Neuronal stem cell (in vitro differentiated cells): ENCODE data around the gene C10orf71.
A peak's percentile ranks its signal among the peaks of the same experiment; 100 is the strongest.

Experiments used
- DNase-seq: peaks from one replicate; pipeline ENCODE4 v3.0.0-alpha.2; 2013; ENCODE audit warnings: low spot score
- H2AFZ ChIP-seq: one replicate; pipeline ENCODE4 v1.6.1; 2013; ENCODE audit warnings: mild to moderate bottlenecking, low read length, inconsistent platforms
- H2AK5ac ChIP-seq: 2 replicates; pipeline ENCODE4 v1.6.1; 2013; ENCODE audit warnings: low read depth, mild to moderate bottlenecking, inconsistent platforms, low read length, moderate library complexity, mixed read lengths
- H2BK120ac ChIP-seq: 2 replicates; pipeline ENCODE4 v1.6.1; 2013; ENCODE audit warnings: low read depth, mild to moderate bottlenecking, inconsistent platforms, low read length, moderate library complexity, mixed read lengths
- H2BK12ac ChIP-seq: one replicate; pipeline ENCODE4 v1.6.1; 2013; ENCODE audit warnings: low read length, inconsistent platforms
- H2BK15ac ChIP-seq: 2 replicates; pipeline ENCODE4 v1.6.1; 2013; ENCODE audit warnings: mild to moderate bottlenecking, low read length, inconsistent platforms, mixed read lengths
- H2BK5ac ChIP-seq: one replicate; pipeline ENCODE4 v1.6.1; 2013; ENCODE audit warnings: inconsistent platforms, mild to moderate bottlenecking, low read length, moderate library complexity
- H3K14ac ChIP-seq: one replicate; pipeline ENCODE4 v1.6.1; 2013; ENCODE audit warnings: low read length, inconsistent platforms
- H3K18ac ChIP-seq: 2 replicates; pipeline ENCODE4 v1.6.1; 2013; ENCODE audit warnings: low read length, inconsistent platforms
- H3K23ac ChIP-seq: 2 replicates; pipeline ENCODE4 v1.6.1; 2013; ENCODE audit warnings: low read depth, mild to moderate bottlenecking, mixed read lengths, low read length, inconsistent platforms; ENCODE audit not compliant: poor library complexity
- H3K27ac ChIP-seq: replicated peaks from 3 replicates; pipeline ENCODE4 v1.5.1; 2013; ENCODE audit warnings: low read length, inconsistent platforms
- H3K27me3 ChIP-seq, 3 experiments: 2 replicates each; pipeline ENCODE4 v1.6.1; 2013; ENCODE audit warnings: low read length in 3 of 3, mild to moderate bottlenecking in 2 of 3, inconsistent platforms in 1 of 3, low read depth in 1 of 3, mixed read lengths in 1 of 3, moderate library complexity in 1 of 3; ENCODE audit not compliant: control insufficient read depth in 3 of 3, insufficient read depth in 3 of 3
- H3K36me3 ChIP-seq, 2 donors: replicated peaks in 1 of 2; 2 replicates each; pipeline ENCODE4 v1.6.1; 2013; ENCODE audit warnings: low read length in 2 of 2; ENCODE audit not compliant: control insufficient read depth in 2 of 2, insufficient read depth in 2 of 2
- H3K4ac ChIP-seq: 2 replicates; pipeline ENCODE4 v1.6.1; 2013; ENCODE audit warnings: inconsistent platforms, mild to moderate bottlenecking, low read length, moderate library complexity
- H3K4me1 ChIP-seq, 2 donors: 1 replicate in 1 of 2; 2 replicates in 1 of 2; pipeline ENCODE4 v1.6.1; 2013; ENCODE audit warnings: low read length in 2 of 2, low read depth in 1 of 2; ENCODE audit not compliant: control insufficient read depth in 2 of 2, insufficient read depth in 1 of 2
- H3K4me2 ChIP-seq: one replicate; pipeline ENCODE4 v1.6.1; 2013; ENCODE audit warnings: mild to moderate bottlenecking, low read length, inconsistent platforms; ENCODE audit not compliant: insufficient read depth, poor library complexity, severe bottlenecking
- H3K4me3 ChIP-seq, 2 donors: 2 replicates each; pipeline ENCODE4 v1.5.1; 2013; ENCODE audit warnings: low read length in 2 of 2, mild to moderate bottlenecking in 2 of 2, inconsistent platforms in 1 of 2, moderate library complexity in 1 of 2
- H3K79me1 ChIP-seq: one replicate; pipeline ENCODE4 v1.6.1; 2013; ENCODE audit warnings: low read depth, mild to moderate bottlenecking, inconsistent platforms, low read length, moderate library complexity
- H3K9ac ChIP-seq: one replicate; pipeline ENCODE4 v1.6.1; 2013; ENCODE audit warnings: mild to moderate bottlenecking, low read depth, low read length, inconsistent platforms; ENCODE audit not compliant: poor library complexity
- H3K9me3 ChIP-seq, 2 donors: replicated peaks in 1 of 2; 2 replicates each; pipeline versions ENCODE3 to v1.6.1; 2013; ENCODE audit warnings: low read length in 2 of 2, mild to moderate bottlenecking in 2 of 2, inconsistent platforms in 1 of 2, low read depth in 1 of 2, mixed read lengths in 1 of 2, moderate library complexity in 1 of 2; ENCODE audit not compliant: control insufficient read depth in 2 of 2, insufficient read depth in 1 of 2
- H4K8ac ChIP-seq: one replicate; pipeline ENCODE4 v1.6.1; 2013; ENCODE audit warnings: low read depth, mild to moderate bottlenecking, inconsistent platforms, low read length, moderate library complexity
- H4K91ac ChIP-seq: one replicate; pipeline ENCODE4 v1.6.1; 2013; ENCODE audit warnings: low read length, low read depth, mild to moderate bottlenecking, inconsistent platforms; ENCODE audit not compliant: poor library complexity
- WGBS, 2 donors: extraction: QIAGEN DNeasy Blood & Tissue Kit; methylation state at CpG; one replicate each; pipeline ENCODE4 v1.1.7; 2013; ENCODE audit warnings: missing lambda C conversion rate in 2 of 2, mixed read lengths in 1 of 2; ENCODE audit not compliant: insufficient read length in 2 of 2, insufficient replicate concordance in 1 of 2; ENCODE audit errors: extremely low coverage in 2 of 2; 5-methylcytosine and 5-hydroxymethylcytosine counted together

C10orf71 gene

GRCh38 chr10:49281461-49281860 lies 17.5 kb upstream of the C10orf71 start:
- H3K27ac ChIP-seq, result no peak overlapping the region
- no peak overlapping the region for H2AFZ ChIP-seq
- no peak overlapping the region for H3K4me3 ChIP-seq
- peaks cover 0 to 13% of the 10 kb centered on the region in 2 donors for H3K4me1 ChIP-seq
- H3K79me1 ChIP-seq, result no peaks in the 10 kb centered on the region
- no peak overlapping the region for H3K14ac ChIP-seq
- H4K91ac ChIP-seq, result no peak overlapping the region
- H2BK5ac ChIP-seq, result no peak overlapping the region
- no peak overlapping the region for H2AK5ac ChIP-seq
- H3K18ac ChIP-seq, result no peak overlapping the region
- H2BK15ac ChIP-seq, result no peak overlapping the region
- no peak overlapping the region for H3K4ac ChIP-seq
- H3K4me2 ChIP-seq, result no peak overlapping the region
- no peak overlapping the region for H2BK12ac ChIP-seq
- no peaks in the 10 kb centered on the region for H3K36me3 ChIP-seq
- no peak for DNase-seq
- H3K27me3 ChIP-seq, result peaks cover 0 to 2% (median 0%) of the 10 kb centered on the region in 3 experiments
- H3K9ac ChIP-seq, result no peak overlapping the region
- no peak overlapping the region for H2BK120ac ChIP-seq
- no CpG with 5 or more reads among the region's 13 CpGs for WGBS, 2 donors
- H3K23ac ChIP-seq, result no peak overlapping the region
- H4K8ac ChIP-seq, result no peak overlapping the region
- H3K9me3 ChIP-seq, result no peaks in the 10 kb centered on the region

DNA sequence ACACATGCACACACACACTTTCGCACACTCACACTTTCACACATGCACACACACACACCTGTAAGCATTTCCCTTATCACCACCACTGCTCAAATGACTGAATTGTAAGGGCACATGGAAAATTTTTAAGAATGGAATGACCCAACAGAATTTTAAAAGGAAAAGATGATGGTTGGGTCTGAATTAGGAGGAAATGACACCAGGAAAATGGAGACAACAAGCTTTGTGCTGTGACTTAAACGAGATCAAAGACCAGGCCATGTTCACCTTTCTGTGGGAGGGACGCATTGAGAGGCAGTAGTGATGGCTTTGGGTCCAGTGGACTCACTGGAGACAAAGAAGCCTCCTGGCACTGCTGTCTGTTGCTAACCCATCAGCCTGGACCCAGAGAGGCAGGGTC lies 16.7 kb upstream of the C10orf71 start:
- WGBS, 2 donors, result no CpG with 5 or more reads among the region's 3 CpGs

GRCh38 chr10:49282879-49283341 lies 16.1 kb upstream of the C10orf71 start:
- peaks cover 0 to 2% (median 0%) of the 10 kb centered on the region in 3 experiments for H3K27me3 ChIP-seq
- H3K79me1 ChIP-seq, result no peaks in the 10 kb centered on the region
- no peak overlapping the region for H3K14ac ChIP-seq
- H4K8ac ChIP-seq, result no peak overlapping the region
- no peaks in the 10 kb centered on the region for H3K9me3 ChIP-seq
- no peak overlapping the region for H2AFZ ChIP-seq
- H3K9ac ChIP-seq, result no peak overlapping the region
- no peak overlapping the region for H2BK5ac ChIP-seq
- H2BK12ac ChIP-seq, result no peak overlapping the region
- H3K4me1 ChIP-seq, result peaks cover 0 to 13% of the 10 kb centered on the region in 2 donors
- H2AK5ac ChIP-seq, result no peak overlapping the region
- H3K36me3 ChIP-seq, result no peaks in the 10 kb centered on the region
- no peak for DNase-seq
- H3K23ac ChIP-seq, result no peak overlapping the region
- H3K4me3 ChIP-seq, result no peak overlapping the region
- no peak overlapping the region for H2BK120ac ChIP-seq
- no peak overlapping the region for H4K91ac ChIP-seq
- H3K4ac ChIP-seq, result no peak overlapping the region
- H3K18ac ChIP-seq, result no peak overlapping the region
- WGBS, 2 donors, result no CpG with 5 or more reads among the region's 12 CpGs
- H2BK15ac ChIP-seq, result no peak overlapping the region
- no peak overlapping the region for H3K27ac ChIP-seq
- H3K4me2 ChIP-seq, result no peak overlapping the region

More for the DNA sequence above, 16.7 kb upstream of the C10orf71 start:
- no peak overlapping the region for H2BK15ac ChIP-seq
- no peak overlapping the region for H4K91ac ChIP-seq
- DNase-seq, result no peak
- no peak overlapping the region for H2AFZ ChIP-seq
- H3K18ac ChIP-seq, result no peak overlapping the region
- H3K9ac ChIP-seq, result no peak overlapping the region
- no peak overlapping the region for H2BK5ac ChIP-seq
- no peak overlapping the region for H4K8ac ChIP-seq
- peaks cover 0 to 2% (median 0%) of the 10 kb centered on the region in 3 experiments for H3K27me3 ChIP-seq
- H2AK5ac ChIP-seq, result no peak overlapping the region
- H3K79me1 ChIP-seq, result no peaks in the 10 kb centered on the region
- H3K23ac ChIP-seq, result no peak overlapping the region
- H3K4me1 ChIP-seq, result peaks cover 0 to 13% of the 10 kb centered on the region in 2 donors
- no peaks in the 10 kb centered on the region for H3K9me3 ChIP-seq
- no peaks in the 10 kb centered on the region for H3K36me3 ChIP-seq
- no peak overlapping the region for H3K14ac ChIP-seq
- H3K4me2 ChIP-seq, result no peak overlapping the region
- H2BK12ac ChIP-seq, result no peak overlapping the region
- H3K4me3 ChIP-seq, result no peak overlapping the region
- H3K4ac ChIP-seq, result no peak overlapping the region
- H2BK120ac ChIP-seq, result no peak overlapping the region
- no peak overlapping the region for H3K27ac ChIP-seq

DNA sequence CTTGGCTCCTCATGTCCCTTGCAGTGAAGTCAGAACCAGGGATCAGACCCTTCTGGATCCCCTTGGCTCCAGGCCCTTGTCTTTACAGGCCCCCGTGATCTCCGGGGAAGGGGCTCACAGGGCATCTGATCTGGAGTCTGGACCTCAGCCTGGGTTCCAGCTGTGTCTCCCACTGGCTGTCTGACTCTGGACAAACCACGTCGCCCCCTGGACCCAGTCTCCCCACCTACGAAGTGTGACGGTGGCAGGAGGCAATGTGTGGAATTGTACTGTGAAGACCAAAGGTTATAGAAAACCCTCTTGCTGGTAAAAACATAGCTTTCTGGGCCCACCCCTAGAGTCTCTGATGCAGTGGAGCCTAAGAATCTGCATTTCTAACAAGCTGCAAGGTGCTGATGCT lies 15.5 kb upstream of the C10orf71 start:
- no peak overlapping the region for H2AK5ac ChIP-seq
- H4K91ac ChIP-seq, result no peak overlapping the region
- no peak overlapping the region for H3K23ac ChIP-seq
- H3K27me3 ChIP-seq, result peaks cover 0 to 2% (median 0%) of the 10 kb centered on the region in 3 experiments
- H4K8ac ChIP-seq, result no peak overlapping the region
- WGBS, 2 donors, result no CpG with 5 or more reads among the region's 6 CpGs
- no peak overlapping the region for H2AFZ ChIP-seq
- H2BK15ac ChIP-seq, result no peak overlapping the region
- peak overlapping the region; percentile 15 for H3K18ac ChIP-seq
- no peak overlapping the region for H2BK5ac ChIP-seq
- no peaks in the 10 kb centered on the region for H3K79me1 ChIP-seq
- DNase-seq, result no peak
- H3K36me3 ChIP-seq, result no peaks in the 10 kb centered on the region
- no peak overlapping the region for H3K4me2 ChIP-seq
- no peaks in the 10 kb centered on the region for H3K9me3 ChIP-seq
- H3K4me3 ChIP-seq, result no peak overlapping the region
- H2BK12ac ChIP-seq, result no peak overlapping the region
- H3K9ac ChIP-seq, result no peak overlapping the region
- peaks cover 0 to 8% of the 10 kb centered on the region in 2 donors for H3K4me1 ChIP-seq
- H3K4ac ChIP-seq, result no peak overlapping the region
- no peak overlapping the region for H3K27ac ChIP-seq
- no peak overlapping the region for H2BK120ac ChIP-seq
- H3K14ac ChIP-seq, result no peak overlapping the region
